GM21737 (cell line): Measurements from ENCODE around the gene CACNG3.
"Not testable (repeated sequence)": the region's sequence is repeated elsewhere in the genome, so short reads cannot be mapped to it uniquely, and the experiment has no call there.

Source experiments
- ATAC-seq: cut with Tn5 transposase; IDR thresholded peaks from one replicate; pipeline ENCODE4 v1.9.1; 2021; ENCODE audit warnings: mild to moderate bottlenecking, moderate library complexity; ENCODE audit not compliant: unreplicated experiment

Gene CACNG3

GRCh38 chr16:24275413-24275812, 19.3 kb downstream of the CACNG3 start:
- ATAC-seq: no peak

GRCh38 chr16:24279982-24280515, 23.9 kb downstream of the CACNG3 start:
- ATAC-seq: no peak

DNA sequence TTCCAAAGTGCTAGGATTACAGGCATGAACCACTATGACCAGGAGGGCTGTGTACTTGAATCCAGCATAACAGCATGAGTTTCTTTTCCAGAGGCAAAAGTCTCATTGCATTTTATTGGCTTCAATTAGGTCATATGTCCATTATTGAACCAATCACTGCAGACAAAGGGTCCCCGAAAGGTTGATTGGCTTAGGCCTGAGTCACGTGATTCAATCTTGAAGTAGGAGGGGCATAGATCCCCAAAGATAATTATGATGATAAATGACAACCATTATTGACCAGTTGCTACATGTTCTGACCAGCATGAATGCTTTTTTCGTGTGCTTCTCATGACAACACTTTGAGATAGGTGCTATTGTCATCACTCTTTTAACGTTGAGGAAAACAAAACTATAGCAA, 25.3 kb downstream of the CACNG3 start:
- no peak for ATAC-seq

DNA sequence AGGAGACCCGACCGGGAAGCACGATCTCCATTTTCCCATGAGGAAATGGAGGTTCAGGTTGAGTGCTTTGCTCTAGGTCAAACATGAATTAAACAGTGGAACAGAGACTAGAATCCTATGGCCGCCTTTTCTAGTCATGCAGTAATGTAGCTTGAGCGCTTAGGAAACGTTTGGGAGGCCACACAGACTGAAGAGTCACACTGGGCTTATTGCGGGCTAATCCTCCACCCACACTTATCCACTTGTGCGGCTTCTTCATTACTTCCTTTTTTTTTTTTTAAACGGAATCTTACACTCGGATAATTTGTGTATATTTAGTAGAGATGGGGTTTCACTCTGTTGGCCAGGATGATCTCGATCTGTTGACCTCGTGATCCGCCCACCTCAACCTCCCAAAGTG, 26.0 kb downstream of the CACNG3 start:
- no peak for ATAC-seq

DNA sequence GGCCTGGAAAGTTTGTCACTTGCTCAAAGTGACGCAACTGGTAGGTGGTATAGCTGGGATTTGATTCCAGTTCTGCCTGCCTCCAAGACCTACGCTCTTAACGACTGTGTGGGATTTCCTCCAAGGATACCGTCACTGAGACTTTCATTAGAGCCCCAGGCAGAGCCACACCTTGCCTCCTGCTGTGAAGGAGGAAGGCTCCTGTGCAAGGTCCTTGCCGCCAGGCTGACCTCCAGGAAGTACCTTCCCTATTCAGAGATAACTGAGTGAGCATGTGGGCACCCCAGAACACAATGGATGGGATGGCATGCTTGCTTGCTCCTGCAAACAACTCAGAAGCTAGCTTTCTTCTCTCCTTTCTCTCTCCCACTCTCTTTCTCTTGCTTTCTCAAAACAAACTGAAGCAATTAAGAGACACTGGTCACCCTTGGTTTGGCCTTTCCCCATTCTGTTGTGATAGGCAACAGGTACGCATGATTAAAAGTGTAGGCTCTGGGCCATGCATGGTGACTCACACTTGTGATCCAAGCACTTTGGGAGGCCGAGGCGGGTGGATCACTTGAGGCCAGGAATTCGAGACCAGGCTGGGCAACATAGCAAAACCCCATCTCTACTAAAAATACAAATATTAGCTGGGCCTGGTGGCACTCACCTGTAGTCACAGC, 30.7 kb downstream of the CACNG3 start:
- no peak for ATAC-seq

- no peak for ATAC-seq
Observed at GRCh38 chr16:24288516-24288915, 32.4 kb downstream of the CACNG3 start.

- ATAC-seq: no peak
Observed at GRCh38 chr16:24289166-24289700, 33.1 kb downstream of the CACNG3 start.

DNA sequence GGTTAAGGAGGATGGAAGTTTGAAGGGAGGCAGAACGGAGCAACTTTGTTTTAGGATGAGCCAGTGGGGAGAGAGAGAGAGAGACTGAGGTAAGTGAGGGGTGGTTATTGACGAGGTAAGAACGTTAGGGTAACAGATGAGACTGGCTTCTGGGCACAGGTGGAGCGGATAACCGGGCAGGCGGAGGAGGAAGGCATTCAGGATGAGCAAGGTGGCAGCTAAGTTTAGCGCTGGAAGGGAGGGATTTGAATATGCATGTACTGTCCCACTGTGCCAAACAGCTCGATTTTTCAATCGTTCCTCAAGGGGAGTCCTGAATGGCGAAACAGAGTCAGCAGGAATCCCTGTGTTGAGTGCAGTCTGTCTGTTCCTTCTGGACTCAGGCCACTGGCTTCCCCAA, 35.8 kb downstream of the CACNG3 start:
- no peak for ATAC-seq

DNA sequence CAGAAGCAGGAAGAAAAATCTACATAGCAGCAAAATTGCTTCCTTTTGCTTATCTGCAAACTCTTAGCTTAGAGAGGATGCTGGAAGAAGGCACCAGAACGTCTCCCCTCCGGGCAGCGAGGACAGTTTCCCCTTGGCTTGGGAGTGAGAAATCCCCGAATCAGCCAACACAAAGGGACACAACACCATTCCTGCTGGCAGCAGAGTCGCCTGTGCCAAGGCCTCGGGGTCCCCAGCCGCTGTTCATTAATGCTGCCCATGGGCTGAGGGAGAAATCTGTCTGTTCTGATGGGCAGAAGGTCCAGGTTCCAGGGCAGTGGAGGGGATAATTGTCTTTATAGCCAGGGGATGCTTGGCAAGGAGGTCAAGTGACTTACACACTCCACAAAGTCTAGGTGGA, 38.0 kb downstream of the CACNG3 start:
- ATAC-seq: no peak

- no peak for ATAC-seq
Observed at GRCh38 chr16:24297375-24297774, 41.2 kb downstream of the CACNG3 start.

GRCh38 chr16:24298548-24299167, 42.5 kb downstream of the CACNG3 start:
- ATAC-seq: no peak

GRCh38 chr16:24300750-24301149, 44.6 kb downstream of the CACNG3 start:
- not testable (repeated sequence) for ATAC-seq

DNA sequence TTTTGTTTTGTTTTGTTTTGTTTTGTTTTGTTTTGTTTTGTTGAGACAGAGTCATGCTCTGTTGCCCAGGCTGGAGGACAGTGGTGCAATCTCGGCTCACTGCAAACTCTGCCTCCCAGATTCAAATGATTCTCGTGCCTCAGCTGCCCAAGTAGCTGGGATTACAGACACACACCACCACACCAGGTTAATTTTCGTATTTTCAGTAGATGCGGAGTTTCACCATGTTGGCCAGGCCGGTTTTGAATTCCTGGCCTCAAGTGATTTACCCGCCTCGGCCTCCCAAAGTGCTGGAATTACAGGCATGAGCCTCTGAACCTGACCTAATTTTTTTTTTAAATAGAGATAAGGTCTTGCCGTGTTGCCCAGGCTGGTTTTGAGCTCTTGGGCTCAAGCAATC, 46.5 kb downstream of the CACNG3 start:
- ATAC-seq: no peak

DNA sequence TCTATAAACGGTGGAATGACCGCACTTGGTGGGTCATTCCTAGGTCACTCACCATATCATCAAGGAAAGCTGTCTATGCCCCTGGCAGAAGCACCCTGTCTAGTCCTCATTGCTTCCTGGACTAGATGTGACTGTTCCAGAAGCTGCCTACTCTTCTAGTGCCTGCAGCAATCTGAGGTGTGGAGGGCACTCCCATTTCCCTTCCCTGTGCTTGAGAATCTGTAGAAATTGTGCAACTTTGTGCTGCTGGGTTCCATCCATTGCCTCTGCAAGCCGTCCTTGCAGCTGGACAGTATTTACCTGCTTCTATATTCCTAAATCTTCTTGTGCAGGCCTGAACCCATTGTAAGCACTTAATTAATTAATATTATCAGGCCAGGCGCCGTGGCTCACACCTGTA, 52.1 kb downstream of the CACNG3 start:
- no peak for ATAC-seq

DNA sequence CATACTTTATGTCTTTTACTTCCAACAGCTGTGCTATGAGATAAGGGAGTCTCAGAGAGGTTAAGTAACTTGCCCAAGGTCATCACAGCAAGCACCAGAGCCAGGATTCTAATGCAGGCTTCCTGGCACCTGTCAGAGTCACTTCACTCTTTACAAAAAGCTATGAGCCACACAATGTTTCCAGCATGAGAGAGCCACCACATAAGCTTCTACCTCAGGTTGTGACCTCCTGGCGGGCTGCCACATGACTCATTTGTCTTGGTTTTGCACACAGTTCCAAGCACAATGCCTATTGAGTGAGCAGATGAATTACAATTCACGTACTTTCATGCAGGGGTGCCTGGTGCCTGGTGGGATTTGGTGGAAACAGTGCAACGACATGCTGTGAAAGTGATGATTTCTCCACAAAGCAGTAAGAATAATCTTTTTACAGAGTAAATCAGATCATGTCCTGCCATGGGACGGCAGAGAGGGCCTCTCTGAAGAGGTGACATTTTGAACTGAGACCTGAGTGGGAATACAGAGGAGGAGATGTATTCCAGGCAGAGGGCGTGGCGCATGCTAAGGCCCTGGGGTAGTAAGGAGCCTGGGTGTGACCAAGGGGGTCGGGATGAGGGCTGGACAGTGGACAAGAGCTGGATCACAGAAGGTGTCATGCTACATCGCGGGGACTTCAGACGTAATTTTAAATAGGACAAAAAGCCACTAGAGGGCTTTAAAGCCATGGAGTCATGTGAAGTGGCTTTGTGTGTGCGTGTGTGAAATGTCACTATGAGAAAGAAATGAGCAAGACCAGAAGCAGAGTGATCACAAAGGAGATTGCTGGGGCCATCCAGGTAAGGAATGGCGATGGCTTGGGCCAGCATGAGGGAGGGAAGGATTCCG, 53.4 kb downstream of the CACNG3 start:
- ATAC-seq: no peak

GRCh38 chr16:24315343-24315742, 59.2 kb downstream of the CACNG3 start:
- no peak for ATAC-seq

DNA sequence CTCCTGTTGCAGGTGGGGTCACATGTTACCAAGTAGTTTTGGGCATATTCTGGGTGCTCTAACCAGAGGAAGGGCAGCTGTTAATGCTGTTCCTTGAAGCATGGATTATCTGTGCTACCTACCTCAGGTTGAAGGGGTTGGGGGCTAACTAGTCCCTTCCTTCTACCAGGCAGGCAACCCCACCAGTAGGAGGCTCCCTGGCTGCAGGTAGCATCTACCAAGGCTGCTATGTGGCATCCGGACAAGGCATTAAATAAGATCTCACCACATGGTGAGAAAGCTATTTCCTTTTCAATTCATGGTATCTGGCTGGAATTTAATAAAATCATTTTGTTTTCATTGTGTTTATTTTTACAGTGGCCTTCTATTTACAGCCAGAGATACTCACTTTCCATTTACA, 62.5 kb downstream of the CACNG3 start:
- no peak for ATAC-seq

DNA sequence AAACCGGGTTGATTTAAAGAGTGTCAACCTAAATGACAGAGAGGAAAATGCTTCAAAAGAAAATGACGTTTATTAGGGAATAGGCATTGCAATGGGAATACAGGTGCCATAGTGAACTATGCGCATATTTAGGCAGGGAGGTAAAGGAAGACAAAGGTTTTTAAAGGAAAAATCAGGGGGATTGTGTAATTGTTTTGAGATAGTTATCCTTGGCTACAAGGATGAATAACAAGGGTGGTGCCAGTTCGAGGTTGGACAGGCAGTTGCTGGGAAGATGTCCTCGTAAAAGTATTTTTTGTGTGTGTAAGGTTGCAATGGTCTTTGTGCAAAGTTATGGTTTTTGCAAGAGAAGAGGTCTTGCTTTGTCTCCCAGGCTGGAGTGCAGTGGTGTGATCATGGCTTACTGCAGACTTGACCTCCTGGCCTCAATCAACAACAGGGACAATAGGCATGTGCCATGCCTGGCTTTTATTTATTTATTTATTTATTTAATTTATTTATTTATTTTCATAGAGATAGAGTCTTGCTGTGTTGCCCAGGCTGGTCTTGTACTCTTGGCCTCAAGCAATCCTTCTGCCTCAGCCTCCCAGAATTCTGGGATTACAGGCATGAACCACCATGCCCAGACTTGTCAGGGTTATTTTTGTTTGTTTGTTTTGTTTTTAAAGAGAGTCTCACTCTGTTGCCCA, 63.1 kb downstream of the CACNG3 start:
- ATAC-seq: no peak

- no peak for ATAC-seq
Observed at GRCh38 chr16:24322106-24322505, 66.0 kb downstream of the CACNG3 start.

DNA sequence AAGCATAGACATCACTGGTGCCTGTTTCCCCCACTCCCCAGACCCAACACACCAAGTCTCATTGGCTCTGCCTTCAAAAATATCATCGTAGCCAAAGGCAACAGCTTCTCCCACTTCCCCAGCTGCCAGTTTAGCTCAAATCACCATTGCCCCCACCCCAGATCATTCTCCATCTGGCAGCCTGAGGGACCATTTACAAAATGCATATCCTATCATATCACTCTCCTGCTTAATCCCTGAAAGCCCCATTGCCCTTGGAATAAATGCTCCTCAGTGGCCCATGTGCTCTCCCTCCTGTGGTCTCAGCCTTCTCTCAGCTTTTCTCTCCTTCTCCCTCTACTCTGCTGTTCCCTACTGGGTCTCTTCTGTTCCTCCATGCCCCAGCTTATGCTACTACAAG, 68.3 kb downstream of the CACNG3 start:
- ATAC-seq: no peak
